Keratinocyte (primary cell): ENCODE results near the gene CACNA2D2. TPM values are rescaled to one million over a fixed set of nuclear protein-coding genes. Genes with fewer than 3 reads are reported as not detected.

Source experiments
- DNase-seq: peaks from one replicate; pipeline ENCODE4 v3.0.0-alpha.2; 2011; ENCODE audit warnings: low read depth, missing footprints, low spot score
- FAIRE-seq: peaks from 2 replicates; lab custom pipeline; 2011; peaks lifted over from hg19 to GRCh38; lab: Jason Lieb, UNC
- H2AFZ ChIP-seq: 2 replicates; pipeline ENCODE4 v1.6.0; 2012; ENCODE audit warnings: low read length, control low read depth, inconsistent platforms; ENCODE audit not compliant: control insufficient read depth
- H3K27ac ChIP-seq: 2 replicates; pipeline ENCODE4 v1.5.1; 2011; ENCODE audit warnings: low read length; ENCODE audit not compliant: control insufficient read depth, insufficient read depth
- H3K27me3 ChIP-seq: 3 replicates; pipeline ENCODE4 v1.6.0; 2011; ENCODE audit warnings: low read length; ENCODE audit not compliant: control insufficient read depth, insufficient read depth; ENCODE audit errors: extremely low read depth
- H3K36me3 ChIP-seq, 2 experiments: 2 replicates in 1 of 2; 3 replicates in 1 of 2; pipeline ENCODE4 v1.5.1; 2011; ENCODE audit warnings: low read length in 2 of 2, mild to moderate bottlenecking in 1 of 2; ENCODE audit not compliant: control insufficient read depth in 2 of 2, insufficient read depth in 2 of 2; ENCODE audit errors: extremely low read depth in 1 of 2
- H3K4me1 ChIP-seq: 3 replicates; pipeline ENCODE4 v1.5.1; 2011; ENCODE audit warnings: low read length; ENCODE audit not compliant: control insufficient read depth, insufficient read depth; ENCODE audit errors: extremely low read depth
- H3K4me2 ChIP-seq: 3 replicates; pipeline ENCODE4 v1.6.0; 2011; ENCODE audit warnings: low read depth, low read length; ENCODE audit not compliant: control insufficient read depth, insufficient read depth; ENCODE audit errors: extremely low read depth
- H3K4me3 ChIP-seq, 3 experiments: fragments of 200-600 bp in 1 of 3; sonication (generic) in 1 of 3; 2 replicates in 2 of 3; 3 replicates in 1 of 3; pipeline ENCODE4 v1.5.1; 2011 to 2016; ENCODE audit warnings: low read length in 3 of 3, mild to moderate bottlenecking in 3 of 3, control low read depth in 2 of 3, inconsistent platforms in 1 of 3, low read depth in 1 of 3, mixed read lengths in 1 of 3, mixed run types in 1 of 3, moderate library complexity in 1 of 3; ENCODE audit not compliant: control insufficient read depth in 2 of 3, insufficient read depth in 2 of 3; ENCODE audit errors: extremely low read depth in 1 of 3
- H3K79me2 ChIP-seq: 2 replicates; pipeline ENCODE4 v1.6.0; 2012; ENCODE audit warnings: low read length; ENCODE audit not compliant: control insufficient read depth, insufficient read depth
- H3K9ac ChIP-seq: 3 replicates; pipeline ENCODE4 v1.6.0; 2011; ENCODE audit warnings: low read length; ENCODE audit not compliant: control insufficient read depth, insufficient read depth; ENCODE audit errors: extremely low read depth
- H3K9me1 ChIP-seq: 3 replicates; pipeline ENCODE4 v1.6.0; 2011; ENCODE audit warnings: low read length; ENCODE audit not compliant: control insufficient read depth, insufficient read depth; ENCODE audit errors: extremely low read depth
- H3K9me3 ChIP-seq: 2 replicates; pipeline ENCODE4 v1.5.1; 2012; ENCODE audit warnings: low read depth, low read length; ENCODE audit not compliant: control insufficient read depth
- H4K20me1 ChIP-seq: 3 replicates; pipeline ENCODE4 v1.6.0; 2011; ENCODE audit warnings: low read length; ENCODE audit not compliant: control insufficient read depth, insufficient read depth; ENCODE audit errors: extremely low read depth
- EZH2 ChIP-seq: IDR thresholded peaks from one replicate; pipeline ENCODE4 v1.6.1; 2012; ENCODE audit warnings: inconsistent platforms, mild to moderate bottlenecking, low read length, moderate library complexity
- dilution Hi-C: fragments of 300-500 bp; cut with MboI; formaldehyde crosslinking; loops from one replicate; pipeline ENCODE4 v1.7.0; 2020; ENCODE audit warnings: low sequenced_read_pairs; ENCODE audit not compliant: extremely low pct_ligation_motif_present
- polyA plus RNA-seq, 5 experiments: library from polyadenylated mRNA; depleted of rRNA in 3 of 5; stranded (reverse) in 3 of 5; stranded (forward) in 1 of 5; unstranded in 1 of 5; fragments of >200 nt; gene quantifications; 1 replicate in 1 of 5; 2 replicates in 3 of 5; 3 replicates in 1 of 5; pipeline versions ENCODE4 v1.2.1 to v1.2.3, GENCODE V29; 2011 to 2012; ENCODE audit warnings: missing spikeins in 2 of 5, low read depth in 1 of 5, low replicate concordance in 1 of 5
- TF ChIP-seq, protein P1 (sequence below), 3 experiments: IDR thresholded peaks in 1 of 3; conservative IDR thresholded peaks in 1 of 3; optimal IDR thresholded peaks in 1 of 3; 2 replicates in 2 of 3; 3 replicates in 1 of 3; pipeline versions ENCODE3 to v1.5.1; 2011; ENCODE audit warnings: low read length in 3 of 3, mild to moderate bottlenecking in 3 of 3, moderate library complexity in 2 of 3, control low read depth in 1 of 3, inconsistent platforms in 1 of 3; ENCODE audit not compliant: insufficient read depth in 2 of 3; ENCODE audit errors: extremely low read depth in 1 of 3

CACNA2D2 gene
- polyA plus RNA-seq, 1 donor (not counting 4 experiments of a cell fraction or from before 2014, with no cell fraction given): 0.04 TPM

DNA sequence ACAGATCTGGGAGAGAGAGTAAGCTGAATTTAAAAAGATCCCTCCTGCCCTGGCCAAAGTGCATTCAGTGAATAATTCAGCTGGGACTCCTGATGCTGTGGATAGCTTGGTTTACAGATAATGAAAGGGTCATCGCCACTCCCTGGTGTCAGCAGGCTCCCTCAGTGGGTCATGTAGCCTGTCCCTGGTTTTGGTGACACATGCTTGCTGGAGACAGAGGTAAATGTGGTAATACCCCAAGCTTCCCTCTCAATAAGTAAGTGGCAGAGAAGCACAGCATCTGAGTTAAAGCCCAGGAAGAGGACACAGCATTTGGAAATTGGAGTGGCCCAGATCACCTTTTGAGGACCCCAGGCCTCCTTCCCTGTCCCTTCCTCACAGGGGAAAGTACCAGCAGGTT is 146.0 kb downstream of the CACNA2D2 start:
- FAIRE-seq: no peak
- dilution Hi-C loops: no loop called here

DNA sequence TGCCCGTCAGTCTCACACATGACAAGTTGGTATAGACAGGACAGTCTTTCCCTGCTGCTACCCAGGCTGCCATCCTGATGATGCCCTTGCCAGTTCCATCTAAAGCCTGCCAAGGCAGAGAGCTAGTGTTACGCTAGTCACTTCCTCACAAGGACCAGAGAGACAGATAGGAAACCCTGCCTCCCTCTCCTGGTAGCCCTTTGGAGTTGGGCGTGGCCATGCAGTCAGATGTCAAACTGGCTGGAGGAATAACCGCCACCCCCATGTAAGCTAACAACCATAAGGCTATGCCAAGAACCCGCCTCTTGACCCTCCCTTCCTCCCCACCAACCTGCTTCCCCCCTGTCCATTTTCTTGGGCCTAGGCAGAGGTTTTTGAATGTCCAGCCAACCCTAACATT is 146.9 kb downstream of the CACNA2D2 start:
- dilution Hi-C loops: no loop called here
- no peak overlapping the region for H3K27ac ChIP-seq
- peaks cover 6% of the 10 kb centered on the region for H4K20me1 ChIP-seq
- peaks cover 53% of the 10 kb centered on the region for H3K79me2 ChIP-seq
- H3K9me1 ChIP-seq: peaks cover 2% of the 10 kb centered on the region
- H3K27me3 ChIP-seq: no peaks in the 10 kb centered on the region
- H3K4me3 ChIP-seq: peak overlapping the region; percentile 78 to 88 (median 86)
- H3K4me1 ChIP-seq: peaks cover 31% of the 10 kb centered on the region
- no peak overlapping the region for H3K9ac ChIP-seq
- H3K4me2 ChIP-seq: peak overlapping the region; percentile 88
- FAIRE-seq (no peak), DNase-seq (no peak)
- no peak overlapping the region for H2AFZ ChIP-seq
- peaks cover 26 to 29% of the 10 kb centered on the region in 2 experiments for H3K36me3 ChIP-seq
- H3K9me3 ChIP-seq: no peaks in the 10 kb centered on the region
- no peak for TF ChIP-seq EZH2
- TF ChIP-seq, protein P1, sequence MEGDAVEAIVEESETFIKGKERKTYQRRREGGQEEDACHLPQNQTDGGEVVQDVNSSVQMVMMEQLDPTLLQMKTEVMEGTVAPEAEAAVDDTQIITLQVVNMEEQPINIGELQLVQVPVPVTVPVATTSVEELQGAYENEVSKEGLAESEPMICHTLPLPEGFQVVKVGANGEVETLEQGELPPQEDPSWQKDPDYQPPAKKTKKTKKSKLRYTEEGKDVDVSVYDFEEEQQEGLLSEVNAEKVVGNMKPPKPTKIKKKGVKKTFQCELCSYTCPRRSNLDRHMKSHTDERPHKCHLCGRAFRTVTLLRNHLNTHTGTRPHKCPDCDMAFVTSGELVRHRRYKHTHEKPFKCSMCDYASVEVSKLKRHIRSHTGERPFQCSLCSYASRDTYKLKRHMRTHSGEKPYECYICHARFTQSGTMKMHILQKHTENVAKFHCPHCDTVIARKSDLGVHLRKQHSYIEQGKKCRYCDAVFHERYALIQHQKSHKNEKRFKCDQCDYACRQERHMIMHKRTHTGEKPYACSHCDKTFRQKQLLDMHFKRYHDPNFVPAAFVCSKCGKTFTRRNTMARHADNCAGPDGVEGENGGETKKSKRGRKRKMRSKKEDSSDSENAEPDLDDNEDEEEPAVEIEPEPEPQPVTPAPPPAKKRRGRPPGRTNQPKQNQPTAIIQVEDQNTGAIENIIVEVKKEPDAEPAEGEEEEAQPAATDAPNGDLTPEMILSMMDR (optimal IDR thresholded peaks at IDR 0.05 in 1 of 3, IDR thresholded peaks at IDR 0.05 in 1 of 3, conservative IDR thresholded peaks at IDR 0.05 in 1 of 3; ENCODE audit: extremely low read depth in 1 of 3, insufficient read depth in 2 of 3, low read length in 3 of 3): no peak

More for the DNA sequence above, 146.0 kb downstream of the CACNA2D2 start:
- no peaks in the 10 kb centered on the region for H3K27me3 ChIP-seq
- TF ChIP-seq, protein P1 (optimal IDR thresholded peaks at IDR 0.05 in 1 of 3, IDR thresholded peaks at IDR 0.05 in 1 of 3, conservative IDR thresholded peaks at IDR 0.05 in 1 of 3; ENCODE audit: extremely low read depth in 1 of 3, insufficient read depth in 2 of 3, low read length in 3 of 3): no peak
- no peak for TF ChIP-seq EZH2
- peak overlapping the region; percentile 88 for H3K4me2 ChIP-seq
- no peak overlapping the region for H3K27ac ChIP-seq
- peak overlapping the region; percentile 93 for H3K9ac ChIP-seq
- H3K4me1 ChIP-seq: peaks cover 28% of the 10 kb centered on the region
- H4K20me1 ChIP-seq: peaks cover 6% of the 10 kb centered on the region
- DNase-seq: no peak
- H3K79me2 ChIP-seq: peaks cover 48% of the 10 kb centered on the region
- H3K9me3 ChIP-seq: no peaks in the 10 kb centered on the region
- peaks cover 26 to 27% of the 10 kb centered on the region in 2 experiments for H3K36me3 ChIP-seq
- H3K4me3 ChIP-seq: peak overlapping the region; percentile 78 to 88 (median 86)
- no peak overlapping the region for H2AFZ ChIP-seq
- H3K9me1 ChIP-seq: peaks cover 2% of the 10 kb centered on the region
